Measurements from ENCODE around the gene BCL7A. TPM values are rescaled to one million over a fixed set of nuclear protein-coding genes. Genes with fewer than 3 reads are reported as not detected.

The BCL7A gene
- total RNA-seq, 1 experiment from 2014 or later: 31.6 TPM

GRCh38 chr12:122009741-122010140 is 11.9 kb upstream of the BCL7A start:
- Histone ChIP-seq H4K20me1 (ENCODE audit: low read length) (no peaks in the 10 kb centered on the region), H3K27ac (ENCODE audit: low read length) (no peak overlapping the region), H3K4me3 (ENCODE audit: low read length) (no peak overlapping the region), H3K36me3 (ENCODE audit: low read depth, low read length) (no peaks in the 10 kb centered on the region), H3K9me3 (ENCODE audit: low read length) (no peaks in the 10 kb centered on the region), H3K27me3 (ENCODE audit: low read length) (no peaks in the 10 kb centered on the region), H3K9ac (ENCODE audit: low read length) (no peak overlapping the region), H3K79me2 (ENCODE audit: low read length) (no peaks in the 10 kb centered on the region), H3K4me2 (ENCODE audit: low read length) (no peak overlapping the region), H3K9me2 (replicated peaks; ENCODE audit: low read length) (no peaks in the 10 kb centered on the region; the same call in 1 of the 2 replicates), H3F3A (ENCODE audit: low read length, unreplicated experiment) (no peaks in the 10 kb centered on the region), H3K4me1 (ENCODE audit: insufficient read depth, low read length) (no peaks in the 10 kb centered on the region), H2AFZ (ENCODE audit: low read length) (no peak overlapping the region)
- no peak for DNase-seq
- POLR2A ChIA-PET (ENCODE audit: unreplicated experiment): no interaction called here
- CTCF ChIA-PET: no interaction called here
- no peak for TF ChIP-seq EZH2phosphoT487 (IDR thresholded peaks at IDR 0.05; ENCODE audit: borderline replicate concordance, low read length)
- TF ChIP-seq EZH2 (IDR thresholded peaks at IDR 0.05; ENCODE audit: low read length, unreplicated experiment): no peak
- intact Hi-C loops (cut with micrococcal nuclease): no loop called here
- no TSS peak for BruUV-seq (replicated peaks)
- no peak for ATAC-seq

- H4K20me1 ChIP-seq (ENCODE audit: low read length): no peaks in the 10 kb centered on the region
- H3K4me1 ChIP-seq (ENCODE audit: insufficient read depth, low read length): no peaks in the 10 kb centered on the region
- no peak overlapping the region for H3K9ac ChIP-seq (ENCODE audit: low read length)
- no peak overlapping the region for H3K27ac ChIP-seq (ENCODE audit: low read length)
- DNase-seq (peak; percentile 36), ATAC-seq (no peak)
- TF ChIP-seq EZH2phosphoT487 (IDR thresholded peaks at IDR 0.05; ENCODE audit: borderline replicate concordance, low read length) (no peak), EZH2 (IDR thresholded peaks at IDR 0.05; ENCODE audit: low read length, unreplicated experiment) (no peak), CTCF (conservative IDR thresholded peaks at IDR 0.05; ENCODE audit: low read depth, low read length) (no peak)
- H3K9me3 ChIP-seq (ENCODE audit: low read length): no peaks in the 10 kb centered on the region
- no peaks in the 10 kb centered on the region for H3K27me3 ChIP-seq (ENCODE audit: low read length)
- no peaks in the 10 kb centered on the region; the same call in 1 of the 2 replicates for H3K9me2 ChIP-seq (replicated peaks; ENCODE audit: low read length)
- BruUV-seq (replicated peaks): no TSS peak
- no peaks in the 10 kb centered on the region for H3F3A ChIP-seq (ENCODE audit: low read length, unreplicated experiment)
- intact Hi-C loops (cut with micrococcal nuclease): no loop called here
- H3K79me2 ChIP-seq (ENCODE audit: low read length): no peaks in the 10 kb centered on the region
- no peak overlapping the region for H3K4me3 ChIP-seq (ENCODE audit: low read length)
- no peaks in the 10 kb centered on the region for H3K36me3 ChIP-seq (ENCODE audit: low read depth, low read length)
- no peak overlapping the region for H2AFZ ChIP-seq (ENCODE audit: low read length)
- ChIA-PET POLR2A (ENCODE audit: unreplicated experiment) (no interaction called here), CTCF (interaction anchor here (1.1 kb wide), 1 partner anchor 96 kb away, joined by 3 read pairs; no protein-coding TSS in a partner anchor)
- no peak overlapping the region for H3K4me2 ChIP-seq (ENCODE audit: low read length)
Observed at GRCh38 chr12:122012184-122012583, 9.5 kb upstream of the BCL7A start.

GRCh38 chr12:122013136-122013535 is 8.5 kb upstream of the BCL7A start:
- H3K9me2 ChIP-seq (replicated peaks; ENCODE audit: low read length): no peaks in the 10 kb centered on the region; the same call in 1 of the 2 replicates
- H2AFZ ChIP-seq (ENCODE audit: low read length): no peak overlapping the region
- BruUV-seq (replicated peaks): no TSS peak
- H3K9ac ChIP-seq (ENCODE audit: low read length): no peak overlapping the region
- H3K27ac ChIP-seq (ENCODE audit: low read length): no peak overlapping the region
- no peak overlapping the region for H3K4me3 ChIP-seq (ENCODE audit: low read length)
- no peaks in the 10 kb centered on the region for H3K79me2 ChIP-seq (ENCODE audit: low read length)
- ChIA-PET POLR2A (ENCODE audit: unreplicated experiment) (no interaction called here), CTCF (interaction anchor here (1.1 kb wide), 1 partner anchor 97 kb away, joined by 3 read pairs; no protein-coding TSS in a partner anchor)
- H3F3A ChIP-seq (ENCODE audit: low read length, unreplicated experiment): no peaks in the 10 kb centered on the region
- no peaks in the 10 kb centered on the region for H3K27me3 ChIP-seq (ENCODE audit: low read length)
- no peak for TF ChIP-seq EZH2 (IDR thresholded peaks at IDR 0.05; ENCODE audit: low read length, unreplicated experiment)
- TF ChIP-seq EZH2phosphoT487 (IDR thresholded peaks at IDR 0.05; ENCODE audit: borderline replicate concordance, low read length): no peak
- TF ChIP-seq CTCF (conservative IDR thresholded peaks at IDR 0.05; ENCODE audit: low read depth, low read length): no peak
- no peak overlapping the region for H3K4me2 ChIP-seq (ENCODE audit: low read length)
- DNase-seq (no peak), ATAC-seq (no peak)
- no peaks in the 10 kb centered on the region for H4K20me1 ChIP-seq (ENCODE audit: low read length)
- no peaks in the 10 kb centered on the region for H3K9me3 ChIP-seq (ENCODE audit: low read length)
- no peaks in the 10 kb centered on the region for H3K4me1 ChIP-seq (ENCODE audit: insufficient read depth, low read length)
- no peaks in the 10 kb centered on the region for H3K36me3 ChIP-seq (ENCODE audit: low read depth, low read length)
- intact Hi-C loops (cut with micrococcal nuclease): no loop called here
